RPMI8226 (cell line): Measurements from ENCODE around the gene RNF126.
"Not testable (repeated sequence)": the region's sequence is repeated elsewhere in the genome, so short reads cannot be mapped to it uniquely, and the experiment has no call there.

Experiments
- DNase-seq: peaks from one replicate; pipeline ENCODE4 v3.0.0-alpha.2; 2015

The RNF126 gene

DNA sequence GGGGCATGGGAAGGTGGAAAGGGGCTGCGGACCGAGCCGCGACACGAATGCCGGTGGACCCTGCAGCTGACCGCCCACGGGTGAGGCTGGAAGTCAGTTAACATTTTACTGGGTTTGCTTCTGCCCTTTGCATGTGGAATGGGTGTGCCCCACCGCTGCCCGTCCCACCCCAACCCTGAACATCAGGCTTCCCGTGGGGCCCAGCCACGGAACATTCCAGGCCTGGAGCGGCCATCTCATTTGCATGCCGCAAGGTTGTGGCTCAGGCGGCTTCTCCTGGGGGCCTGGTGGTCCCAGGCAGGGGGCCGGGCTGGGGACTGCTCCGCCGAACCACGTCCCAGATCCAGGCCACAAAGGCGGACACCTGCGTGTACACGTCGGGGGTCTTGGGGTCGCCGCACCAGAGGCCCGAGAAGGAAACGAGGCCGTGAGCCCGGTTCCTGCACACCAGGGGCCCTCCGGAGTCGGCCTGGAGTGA lies 22.5 kb upstream of the RNF126 start:
- DNase-seq, result no peak

GRCh38 chr19:682678-683320 lies 19.8 kb upstream of the RNF126 start:
- DNase-seq, result no peak

- DNase-seq, result peak; percentile 91
These were observed 18.3 kb upstream of the RNF126 start for GRCh38 chr19:681029-682019.

DNA sequence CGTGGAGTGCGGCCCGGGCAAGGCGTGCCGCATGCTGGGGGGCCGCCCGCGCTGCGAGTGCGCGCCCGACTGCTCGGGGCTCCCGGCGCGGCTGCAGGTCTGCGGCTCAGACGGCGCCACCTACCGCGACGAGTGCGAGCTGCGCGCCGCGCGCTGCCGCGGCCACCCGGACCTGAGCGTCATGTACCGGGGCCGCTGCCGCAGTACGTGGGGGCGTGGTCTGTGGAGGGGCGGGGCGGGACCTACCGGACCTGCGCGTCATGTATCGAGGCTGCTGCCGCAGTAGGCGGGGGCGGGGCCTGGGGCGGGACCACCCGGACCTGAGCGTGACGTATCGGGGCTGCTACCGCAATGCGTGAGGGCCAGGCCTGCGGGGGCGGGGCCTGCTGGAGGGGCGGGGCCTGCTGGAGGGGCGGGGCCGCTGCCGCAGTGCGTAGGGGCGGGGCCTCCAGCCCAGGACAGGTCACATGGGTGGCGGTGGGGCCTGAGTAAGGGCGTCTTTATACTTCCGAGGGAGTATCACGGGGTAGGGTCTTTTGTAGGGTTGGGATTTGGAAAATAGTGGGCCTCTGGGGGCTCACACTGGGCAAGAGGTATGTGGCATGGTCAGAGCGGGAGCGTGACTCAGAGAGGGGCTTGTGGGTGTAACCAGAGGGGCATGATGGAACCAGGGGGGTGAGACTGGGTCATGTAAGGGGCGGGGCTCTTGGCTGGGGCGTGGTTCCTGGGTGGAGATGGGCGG lies 17.4 kb upstream of the RNF126 start:
- DNase-seq, result peak; percentile 98

GRCh38 chr19:679418-680286 lies 16.6 kb upstream of the RNF126 start:
- DNase-seq, result peak; percentile 61

DNA sequence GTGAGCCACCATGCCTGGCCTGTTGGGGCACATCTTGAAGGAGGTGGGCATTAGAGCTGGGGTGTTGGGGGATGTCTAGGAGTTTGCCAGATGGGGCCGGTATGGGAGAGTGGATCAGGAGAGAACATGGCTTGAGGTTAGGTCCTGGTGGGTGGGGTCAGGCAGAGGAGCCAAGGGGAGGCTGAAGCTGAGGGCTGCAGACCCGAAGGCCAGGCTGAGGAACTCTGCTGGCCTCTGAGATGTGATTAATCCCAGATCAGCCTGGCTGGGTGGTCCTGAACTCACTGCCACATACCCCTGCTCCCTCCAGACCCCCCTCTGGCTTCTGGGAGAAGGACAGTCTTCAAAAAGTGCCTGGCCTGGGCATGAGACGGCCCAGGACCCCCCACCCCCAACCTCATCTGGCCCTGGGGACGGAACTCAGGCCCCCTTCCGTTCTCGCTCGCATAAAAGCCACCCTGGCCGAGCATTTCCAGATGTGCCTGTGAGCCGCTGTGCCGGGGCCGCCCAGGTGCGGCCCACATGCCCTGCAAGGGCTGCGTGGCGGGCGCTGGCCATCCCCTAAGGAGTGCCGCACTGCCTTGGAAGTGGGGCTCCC lies 15.9 kb upstream of the RNF126 start:
- no peak for DNase-seq

DNA sequence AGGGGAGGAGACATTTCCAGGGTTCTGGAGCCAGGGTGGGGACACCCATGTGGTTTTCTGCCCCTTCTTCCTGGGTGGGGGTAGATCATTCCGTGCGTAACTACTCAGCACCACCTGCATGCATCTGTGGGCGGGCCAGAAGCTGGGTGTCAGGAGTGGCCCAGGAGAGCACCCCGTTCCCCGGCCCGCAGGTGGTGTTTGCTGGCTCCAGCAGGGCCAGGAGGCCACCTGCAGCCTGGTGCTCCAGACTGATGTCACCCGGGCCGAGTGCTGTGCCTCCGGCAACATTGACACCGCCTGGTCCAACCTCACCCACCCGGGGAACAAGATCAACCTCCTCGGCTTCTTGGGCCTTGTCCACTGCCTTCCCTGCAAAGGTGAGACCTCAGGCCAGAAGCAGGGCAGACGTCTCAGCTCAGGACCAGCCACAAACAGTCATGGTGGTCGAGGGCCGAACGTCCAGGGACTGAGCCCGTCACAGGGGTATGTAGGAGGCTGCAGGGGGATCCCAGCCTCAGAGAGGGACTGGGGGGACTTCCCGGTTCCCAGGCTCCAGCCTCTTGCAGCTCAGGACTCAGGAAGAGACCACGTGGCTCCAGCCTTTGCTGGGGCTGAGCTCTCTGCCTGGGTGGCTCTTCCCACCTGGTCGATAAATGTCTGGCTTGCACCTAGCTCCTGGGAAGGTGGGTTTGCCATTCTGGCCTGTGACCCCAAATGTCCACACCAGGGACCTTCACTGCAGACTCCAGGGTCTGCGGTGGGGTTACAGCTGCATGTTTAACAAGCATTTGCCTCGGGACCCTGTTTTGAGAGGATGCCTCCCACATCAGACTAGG lies 14.8 kb upstream of the RNF126 start:
- peak; percentile 82 for DNase-seq

DNA sequence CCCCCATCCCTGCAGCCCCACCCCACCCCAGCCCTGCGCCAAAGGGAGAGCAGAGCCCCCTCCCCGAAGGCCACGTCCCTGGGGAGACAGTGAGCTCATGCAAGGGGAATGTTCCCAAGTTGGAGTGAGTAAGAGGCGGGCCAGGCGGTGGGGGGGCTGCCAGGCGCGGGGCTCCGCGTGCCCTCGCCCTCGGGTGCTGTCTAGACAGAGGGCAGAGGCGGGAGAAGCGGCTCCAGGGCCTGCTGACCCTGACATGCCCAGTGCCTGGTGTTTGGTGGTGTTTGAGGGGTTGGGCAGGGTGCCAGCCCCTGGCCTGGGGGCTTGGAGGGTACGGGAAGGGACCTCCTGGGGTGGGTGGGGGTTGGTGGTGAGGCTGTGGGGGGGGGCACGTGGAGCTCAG lies 14.2 kb upstream of the RNF126 start:
- peak; percentile 15 for DNase-seq

GRCh38 chr19:676339-677105 lies 13.5 kb upstream of the RNF126 start, which contains the start of gene FSTL3:
TSS of gene FSTL3 (plus strand) at chr19:676392. CDS start at chr19:676424, 32 bp downstream.
- no peak for DNase-seq

GRCh38 chr19:676007-676338 lies 13.0 kb upstream of the RNF126 start:
- no peak for DNase-seq

GRCh38 chr19:674282-675151 lies 11.5 kb upstream of the RNF126 start:
- DNase-seq, result no peak

DNA sequence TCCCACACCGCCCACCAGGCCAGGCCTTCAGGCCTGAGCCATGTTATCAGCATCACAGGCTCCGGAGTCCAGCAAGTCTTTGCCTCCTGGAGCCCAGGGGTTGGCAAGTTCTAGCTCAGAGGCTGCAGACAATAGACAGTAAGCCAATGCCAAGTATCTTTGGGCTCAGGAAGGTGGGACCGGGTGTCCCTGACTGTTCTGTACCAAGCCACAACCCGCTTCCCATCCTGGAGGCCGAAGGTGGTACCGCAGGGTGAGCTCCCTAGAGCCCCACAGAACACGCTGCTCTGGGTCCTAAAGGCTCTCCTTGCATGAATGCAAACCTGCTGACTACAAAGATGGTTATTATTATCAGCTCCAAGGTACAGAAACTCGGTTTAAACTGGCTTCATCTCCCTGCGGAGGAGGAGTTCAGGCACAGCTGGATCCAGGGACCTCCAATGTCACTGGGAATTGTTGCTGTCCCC lies 7.6 kb upstream of the RNF126 start:
- DNase-seq, result peak; percentile 45

GRCh38 chr19:668675-669434 lies 5.8 kb upstream of the RNF126 start:
- not testable (repeated sequence) for DNase-seq

DNA sequence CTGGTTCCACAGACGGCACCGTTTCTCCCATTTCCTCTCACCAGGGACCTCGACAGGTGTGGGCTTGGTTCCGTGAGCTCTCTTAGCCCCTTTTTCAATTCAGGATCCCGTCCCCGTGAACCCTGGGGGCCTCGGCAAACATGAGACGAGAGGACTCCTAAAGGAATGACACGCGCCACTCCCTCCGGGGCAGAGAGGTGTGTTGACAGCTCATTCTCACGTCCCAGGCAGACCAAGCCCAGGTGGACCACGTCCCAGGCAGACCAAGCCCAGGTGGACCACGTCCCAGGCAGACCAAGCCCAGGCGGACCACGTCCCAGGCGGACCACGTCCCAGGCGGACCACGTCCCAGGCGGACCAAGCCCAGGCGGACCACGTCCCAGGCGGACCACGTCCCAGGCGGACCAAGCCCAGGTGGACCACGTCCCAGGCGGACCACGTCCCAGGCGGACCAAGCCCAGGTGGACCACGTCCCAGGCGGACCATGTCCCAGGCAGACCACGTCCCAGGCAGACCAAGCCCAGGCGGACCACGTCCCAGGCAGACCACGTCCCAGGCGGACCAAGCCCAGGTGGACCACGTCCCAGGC lies 4.1 kb upstream of the RNF126 start:
- not testable (repeated sequence) for DNase-seq

DNA sequence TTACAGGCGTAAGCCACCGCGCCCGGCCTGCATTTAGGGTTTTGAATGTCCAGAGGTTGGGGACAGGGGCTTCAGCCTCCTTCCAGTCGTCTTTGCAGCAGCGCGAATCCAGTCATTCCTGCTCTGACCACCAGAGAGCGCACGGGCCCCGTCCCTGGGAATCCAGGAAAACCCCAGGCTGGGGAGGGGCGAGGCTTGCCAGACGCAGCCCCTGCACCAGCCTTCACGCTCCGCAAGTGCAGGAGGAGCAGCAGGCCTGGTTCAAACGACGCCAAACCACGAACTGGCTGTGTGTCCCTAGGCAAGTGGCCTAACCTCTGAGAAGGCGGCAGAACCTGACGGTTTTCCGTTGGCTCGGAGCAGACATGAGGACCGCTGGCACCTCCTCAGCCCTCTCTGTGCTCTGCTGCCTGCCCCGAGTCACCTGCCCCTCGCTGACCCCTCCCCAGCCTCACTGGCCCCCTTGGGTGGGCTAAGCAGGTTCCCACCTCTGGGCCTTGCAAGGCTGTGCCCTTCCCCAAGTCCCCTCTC lies 2.0 kb upstream of the RNF126 start:
- peak; percentile 79 for DNase-seq

DNA sequence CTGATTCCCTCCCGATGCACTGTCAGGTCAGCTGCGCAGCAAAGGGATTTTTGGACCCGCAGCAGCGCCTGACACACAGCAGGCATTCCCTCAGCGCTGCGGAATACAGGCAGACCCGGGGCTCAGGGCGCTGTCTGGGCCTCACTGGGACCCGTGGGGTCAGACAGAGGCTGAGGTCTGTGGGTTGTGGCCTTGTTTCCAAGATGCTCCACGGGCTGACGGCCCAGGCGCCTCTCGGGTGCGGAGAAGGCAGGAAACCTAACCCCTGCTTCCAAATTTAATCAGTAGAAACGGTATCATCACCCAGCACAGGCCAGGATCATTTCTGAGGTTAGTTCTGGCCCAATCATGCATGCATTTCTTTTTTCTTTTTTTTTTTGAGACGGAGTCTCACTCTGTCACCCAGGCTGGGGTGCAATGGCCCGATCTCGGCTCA lies 686 bp upstream of the RNF126 start:
- no peak for DNase-seq
